ENCODE results near the gene CHRM2.
"Not testable (repeated sequence)": the region's sequence is repeated elsewhere in the genome, so short reads cannot be mapped to it uniquely, and the experiment has no call there.

The CHRM2 gene

DNA sequence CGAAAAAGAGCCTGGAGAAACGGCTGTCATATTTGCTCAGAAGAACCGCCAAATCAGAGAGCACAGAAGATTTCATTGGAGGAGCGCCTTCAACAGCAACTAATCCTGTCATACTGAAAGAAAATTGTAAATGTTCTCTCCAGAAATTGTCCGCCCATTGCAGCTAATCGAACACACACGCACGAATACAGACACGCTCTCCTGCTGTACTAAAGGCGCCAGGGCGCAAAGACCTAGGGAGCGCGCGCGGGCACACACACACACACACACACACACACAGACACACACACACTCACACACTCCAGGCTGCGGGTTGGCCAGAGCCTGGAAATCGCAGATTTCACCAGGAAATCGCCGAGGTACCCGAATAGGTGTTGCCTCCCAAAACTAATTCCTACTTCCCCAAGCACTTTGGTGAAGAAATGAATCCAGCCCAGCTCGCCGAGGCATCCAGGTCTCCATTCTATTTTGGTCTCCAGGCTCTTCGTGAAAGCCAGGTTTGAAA is at the start of gene CHRM2:
CHRM2 (plus strand) TSS at position 157 of the 505 bp plus-strand sequence. CDS start 146,214 bp downstream, outside the sequence.
- TF ChIP-seq EZH2 (IDR thresholded peaks at IDR 0.05) (no peak), FOXP2 (optimal IDR thresholded peaks at IDR 0.05; ENCODE audit: control extremely low read depth, extremely low read length, insufficient read depth) (no peak), POLR2AphosphoS5 (IDR thresholded peaks at IDR 0.05; ENCODE audit: borderline replicate concordance, low read depth, low read length) (no peak)
- peak within 1 kb of the TSS; percentile 90 for H3K4me3 ChIP-seq
- DNase-seq (ENCODE audit: low read depth, low spot score): no peak
- H3K36me3 ChIP-seq (ENCODE audit: insufficient read depth, low read length): no peaks in the 10 kb centered on the region
- H3K9ac ChIP-seq (ENCODE audit: insufficient read length): peak within 1 kb of the TSS; percentile 48
- H3K27ac ChIP-seq: no peak within 1 kb of the TSS
- no peaks in the 10 kb centered on the region for H3K9me3 ChIP-seq (ENCODE audit: low read depth, low read length)

DNA sequence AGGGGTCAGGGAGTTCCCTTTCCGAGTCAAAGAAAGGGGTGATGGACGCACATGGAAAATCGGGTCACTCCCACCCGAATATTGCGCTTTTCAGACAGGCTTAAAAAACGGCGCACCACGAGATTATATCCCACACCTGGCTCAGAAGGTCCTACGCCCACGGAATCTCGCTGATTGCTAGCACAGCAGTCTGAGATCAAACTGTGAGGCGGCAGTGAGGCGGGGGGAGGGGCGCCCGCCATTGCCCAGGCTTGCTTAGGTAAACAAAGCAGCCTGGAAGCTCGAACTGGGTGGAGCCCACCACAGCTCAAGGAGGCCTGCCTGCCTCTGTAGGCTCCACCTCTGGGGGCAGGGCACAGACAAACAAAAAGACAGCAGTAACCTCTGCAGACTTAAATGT is 37.1 kb upstream of the CHRM2 start:
- H3K9ac ChIP-seq (ENCODE audit: insufficient read length); H3K4me3 ChIP-seq; H3K27ac ChIP-seq; H3K36me3 ChIP-seq (ENCODE audit: insufficient read depth, low read length); H3K9me3 ChIP-seq (ENCODE audit: low read depth, low read length); DNase-seq (ENCODE audit: low read depth, low spot score): not testable (repeated sequence)

DNA sequence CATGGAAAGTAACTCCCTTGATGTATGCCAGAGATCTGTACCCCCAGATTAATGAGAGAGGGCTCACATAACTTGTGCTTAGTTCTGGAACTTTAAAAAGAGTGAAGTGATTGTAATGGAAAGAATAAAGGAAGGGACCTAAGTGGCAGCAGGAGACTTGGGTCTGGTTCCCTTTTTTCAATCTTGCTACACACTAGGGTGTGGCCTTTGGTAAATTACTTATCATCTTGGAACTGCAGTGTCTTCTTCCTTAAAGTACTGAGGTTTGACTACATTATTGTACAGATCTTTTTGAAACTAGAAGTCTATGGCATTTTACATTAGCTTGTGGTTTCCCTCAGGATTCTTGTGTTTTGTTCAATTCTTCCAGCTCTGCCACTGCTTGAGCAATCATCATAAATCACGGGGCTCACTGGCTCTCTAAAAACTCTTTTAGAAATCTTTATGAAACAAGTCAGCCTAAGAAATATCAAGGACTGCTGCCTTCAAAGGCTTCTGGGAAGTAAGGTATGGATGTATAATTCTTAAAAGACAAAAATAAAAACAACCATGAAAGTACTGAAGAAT is 22.5 kb upstream of the CHRM2 start:
- peak; percentile 47 for DNase-seq (ENCODE audit: low read depth, low spot score)
- Histone ChIP-seq H3K4me3 (no peak overlapping the region), H3K9ac (ENCODE audit: insufficient read length) (no peak overlapping the region), H3K36me3 (ENCODE audit: insufficient read depth, low read length) (no peaks in the 10 kb centered on the region), H3K27ac (no peak overlapping the region), H3K9me3 (ENCODE audit: low read depth, low read length) (no peaks in the 10 kb centered on the region; the same call in 1 of the 2 replicates)
- TF ChIP-seq EZH2 (IDR thresholded peaks at IDR 0.05) (no peak), FOXP2 (optimal IDR thresholded peaks at IDR 0.05; ENCODE audit: control extremely low read depth, extremely low read length, insufficient read depth) (no peak), POLR2AphosphoS5 (IDR thresholded peaks at IDR 0.05; ENCODE audit: borderline replicate concordance, low read depth, low read length) (no peak)

DNA sequence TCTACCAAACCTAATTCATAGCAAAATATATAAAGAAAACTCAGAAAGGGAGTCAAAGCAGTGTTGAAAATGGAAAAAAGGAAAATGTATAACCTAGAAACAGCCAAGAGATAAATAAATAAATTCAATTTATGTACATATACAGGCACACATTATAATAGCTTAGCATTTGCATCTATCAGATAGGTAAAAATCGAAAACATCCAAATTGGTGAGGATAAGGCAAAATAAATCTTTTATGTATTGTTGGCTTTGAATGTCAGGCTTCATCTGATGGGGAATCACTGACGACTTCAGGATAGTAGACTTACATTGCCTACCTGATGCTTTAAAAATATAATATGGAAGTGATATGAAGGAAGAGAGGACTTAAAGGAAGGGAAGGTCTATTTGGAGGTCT is 20.6 kb upstream of the CHRM2 start:
- Histone ChIP-seq H3K9ac (ENCODE audit: insufficient read length) (no peak overlapping the region), H3K4me3 (no peak overlapping the region), H3K36me3 (ENCODE audit: insufficient read depth, low read length) (no peaks in the 10 kb centered on the region), H3K9me3 (ENCODE audit: low read depth, low read length) (no peaks in the 10 kb centered on the region; the same call in 1 of the 2 replicates), H3K27ac (no peak overlapping the region)
- no peak for TF ChIP-seq POLR2AphosphoS5 (IDR thresholded peaks at IDR 0.05; ENCODE audit: borderline replicate concordance, low read depth, low read length)
- no peak for TF ChIP-seq EZH2 (IDR thresholded peaks at IDR 0.05)
- TF ChIP-seq FOXP2 (optimal IDR thresholded peaks at IDR 0.05; ENCODE audit: control extremely low read depth, extremely low read length, insufficient read depth): no peak
- DNase-seq (ENCODE audit: low read depth, low spot score): no peak

DNA sequence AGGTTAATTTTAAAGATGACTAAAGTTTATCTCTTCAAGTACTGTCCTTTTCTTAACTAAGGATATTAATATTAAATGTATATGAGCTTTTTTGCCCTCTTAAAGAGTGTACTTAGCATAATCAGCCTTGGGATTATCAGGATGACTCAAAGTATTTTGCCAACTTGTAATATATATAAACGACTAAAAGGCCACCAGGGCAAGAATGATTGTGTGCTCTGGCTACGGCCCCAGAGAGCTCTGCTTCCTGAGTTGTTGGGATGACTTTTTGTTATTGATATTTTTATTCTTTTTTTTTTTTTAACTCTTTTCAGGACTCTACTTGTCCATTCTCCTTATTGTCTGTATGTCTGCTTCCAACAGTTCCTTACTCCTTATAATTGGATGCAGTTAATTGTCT is 14.8 kb upstream of the CHRM2 start:
- Histone ChIP-seq H3K9ac (ENCODE audit: insufficient read length) (no peak overlapping the region), H3K36me3 (ENCODE audit: insufficient read depth, low read length) (no peaks in the 10 kb centered on the region), H3K4me3 (no peak overlapping the region), H3K9me3 (ENCODE audit: low read depth, low read length) (no peaks in the 10 kb centered on the region), H3K27ac (no peak overlapping the region)
- TF ChIP-seq FOXP2 (optimal IDR thresholded peaks at IDR 0.05; ENCODE audit: control extremely low read depth, extremely low read length, insufficient read depth) (no peak), POLR2AphosphoS5 (IDR thresholded peaks at IDR 0.05; ENCODE audit: borderline replicate concordance, low read depth, low read length) (no peak), EZH2 (IDR thresholded peaks at IDR 0.05) (no peak)
- DNase-seq (ENCODE audit: low read depth, low spot score): no peak

DNA sequence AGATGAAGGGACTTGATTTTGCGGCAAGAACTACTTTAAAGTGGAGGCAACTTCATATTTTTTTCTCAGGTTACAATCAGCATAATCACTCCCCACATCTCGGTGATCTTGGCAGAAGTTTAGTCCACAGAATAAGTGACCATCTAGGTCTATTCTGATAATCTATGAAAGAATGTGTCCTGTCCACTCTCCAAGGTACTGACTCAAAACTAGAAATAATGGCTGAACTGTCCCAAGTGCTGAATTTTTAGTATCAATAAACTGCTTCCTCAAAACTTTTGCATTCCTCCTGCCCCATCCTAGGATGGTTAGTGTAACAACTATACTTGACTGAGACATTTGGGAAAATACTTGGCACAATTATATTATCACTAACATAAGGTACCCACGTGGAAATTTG is 10.9 kb upstream of the CHRM2 start:
- Histone ChIP-seq H3K36me3 (ENCODE audit: insufficient read depth, low read length) (no peaks in the 10 kb centered on the region), H3K9ac (ENCODE audit: insufficient read length) (no peak overlapping the region), H3K9me3 (ENCODE audit: low read depth, low read length) (no peaks in the 10 kb centered on the region), H3K4me3 (no peak overlapping the region), H3K27ac (no peak overlapping the region)
- DNase-seq (ENCODE audit: low read depth, low spot score): no peak
- TF ChIP-seq EZH2 (IDR thresholded peaks at IDR 0.05): no peak
- no peak for TF ChIP-seq FOXP2 (optimal IDR thresholded peaks at IDR 0.05; ENCODE audit: control extremely low read depth, extremely low read length, insufficient read depth)
- no peak for TF ChIP-seq POLR2AphosphoS5 (IDR thresholded peaks at IDR 0.05; ENCODE audit: borderline replicate concordance, low read depth, low read length)

DNA sequence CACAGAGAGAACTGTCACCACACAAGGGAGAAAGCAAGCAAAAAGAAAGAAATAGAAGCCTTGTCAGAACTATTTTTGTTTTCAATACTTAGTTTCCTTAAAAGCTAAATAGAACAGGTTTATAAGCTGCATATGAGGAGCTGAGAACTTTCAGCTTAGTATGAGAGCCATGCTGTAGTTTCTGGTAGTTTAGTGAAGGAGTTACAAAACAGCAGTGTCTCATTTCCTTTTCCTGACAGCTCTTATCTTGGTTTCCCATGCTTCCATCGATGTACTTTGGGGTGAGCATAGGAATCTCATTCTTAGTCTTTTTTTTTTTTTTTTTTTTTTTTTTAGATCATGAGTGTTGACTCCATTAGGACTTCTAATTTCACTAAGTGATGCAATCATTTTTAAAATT is 8.6 kb upstream of the CHRM2 start:
- Histone ChIP-seq H3K9ac (ENCODE audit: insufficient read length) (no peak overlapping the region), H3K27ac (no peak overlapping the region), H3K36me3 (ENCODE audit: insufficient read depth, low read length) (no peaks in the 10 kb centered on the region), H3K9me3 (ENCODE audit: low read depth, low read length) (no peaks in the 10 kb centered on the region), H3K4me3 (no peak overlapping the region)
- TF ChIP-seq FOXP2 (optimal IDR thresholded peaks at IDR 0.05; ENCODE audit: control extremely low read depth, extremely low read length, insufficient read depth): no peak
- no peak for TF ChIP-seq EZH2 (IDR thresholded peaks at IDR 0.05)
- no peak for TF ChIP-seq POLR2AphosphoS5 (IDR thresholded peaks at IDR 0.05; ENCODE audit: borderline replicate concordance, low read depth, low read length)
- no peak for DNase-seq (ENCODE audit: low read depth, low spot score)

DNA sequence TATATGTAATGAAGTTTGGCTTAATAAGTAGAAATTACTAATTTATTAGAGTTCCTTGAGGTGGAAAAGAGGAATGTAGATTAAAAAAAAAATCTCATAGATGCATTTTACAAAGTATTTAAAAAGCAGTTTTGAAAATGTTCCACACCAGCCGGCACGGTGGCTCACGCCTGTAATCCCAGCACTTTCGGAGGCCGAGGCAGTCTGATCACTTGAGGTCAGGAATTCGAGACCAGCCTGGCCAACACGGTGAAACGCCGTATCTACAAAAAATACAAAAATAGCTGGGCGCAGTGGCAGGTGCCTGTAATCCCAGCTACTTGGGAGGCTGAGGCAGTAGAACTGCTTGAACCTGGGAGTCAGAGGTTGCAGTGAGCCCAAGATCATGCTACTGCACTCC is 3.2 kb upstream of the CHRM2 start:
- no peak overlapping the region for H3K27ac ChIP-seq
- no peak overlapping the region for H3K9ac ChIP-seq (ENCODE audit: insufficient read length)
- DNase-seq (ENCODE audit: low read depth, low spot score): no peak
- TF ChIP-seq FOXP2 (optimal IDR thresholded peaks at IDR 0.05; ENCODE audit: control extremely low read depth, extremely low read length, insufficient read depth) (no peak), POLR2AphosphoS5 (IDR thresholded peaks at IDR 0.05; ENCODE audit: borderline replicate concordance, low read depth, low read length) (no peak), EZH2 (IDR thresholded peaks at IDR 0.05) (no peak)
- no peak overlapping the region for H3K4me3 ChIP-seq
- no peaks in the 10 kb centered on the region for H3K9me3 ChIP-seq (ENCODE audit: low read depth, low read length)
- H3K36me3 ChIP-seq (ENCODE audit: insufficient read depth, low read length): no peaks in the 10 kb centered on the region

DNA sequence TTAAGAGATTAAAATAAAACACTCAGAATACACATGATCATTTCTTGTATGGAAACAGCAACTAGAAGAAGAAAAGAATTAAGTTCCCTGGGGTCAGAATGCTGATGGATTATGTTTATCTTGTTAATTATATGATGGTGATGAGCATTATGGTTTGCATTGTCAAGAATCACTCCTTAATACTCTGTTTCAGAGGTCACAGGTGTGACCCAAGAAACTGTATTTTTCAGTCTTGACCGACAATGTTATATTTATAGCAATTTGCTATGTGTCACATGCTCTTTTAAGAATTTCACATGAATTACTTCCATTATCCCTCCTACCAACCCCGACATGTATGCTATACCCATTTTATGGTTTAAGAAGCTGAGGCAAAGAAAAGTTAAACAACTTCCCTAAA is 2.7 kb upstream of the CHRM2 start:
- Histone ChIP-seq H3K9me3 (ENCODE audit: low read depth, low read length) (no peaks in the 10 kb centered on the region), H3K4me3 (no peak overlapping the region), H3K36me3 (ENCODE audit: insufficient read depth, low read length) (no peaks in the 10 kb centered on the region), H3K27ac (no peak overlapping the region), H3K9ac (ENCODE audit: insufficient read length) (no peak overlapping the region)
- TF ChIP-seq EZH2 (IDR thresholded peaks at IDR 0.05): no peak
- TF ChIP-seq FOXP2 (optimal IDR thresholded peaks at IDR 0.05; ENCODE audit: control extremely low read depth, extremely low read length, insufficient read depth): no peak
- TF ChIP-seq POLR2AphosphoS5 (IDR thresholded peaks at IDR 0.05; ENCODE audit: borderline replicate concordance, low read depth, low read length): no peak
- DNase-seq (ENCODE audit: low read depth, low spot score): no peak
